GM21381 (cell line): ENCODE results near the gene DUOXA1.
"Not testable (repeated sequence)": the region's sequence is repeated elsewhere in the genome, so short reads cannot be mapped to it uniquely, and the experiment has no call there.

ENCODE experiments used
- ATAC-seq: cut with Tn5 transposase; IDR thresholded peaks from one replicate; pipeline ENCODE4 v1.9.1; 2021; ENCODE audit warnings: mild to moderate bottlenecking, moderate library complexity; ENCODE audit not compliant: unreplicated experiment

Gene DUOXA1

DNA sequence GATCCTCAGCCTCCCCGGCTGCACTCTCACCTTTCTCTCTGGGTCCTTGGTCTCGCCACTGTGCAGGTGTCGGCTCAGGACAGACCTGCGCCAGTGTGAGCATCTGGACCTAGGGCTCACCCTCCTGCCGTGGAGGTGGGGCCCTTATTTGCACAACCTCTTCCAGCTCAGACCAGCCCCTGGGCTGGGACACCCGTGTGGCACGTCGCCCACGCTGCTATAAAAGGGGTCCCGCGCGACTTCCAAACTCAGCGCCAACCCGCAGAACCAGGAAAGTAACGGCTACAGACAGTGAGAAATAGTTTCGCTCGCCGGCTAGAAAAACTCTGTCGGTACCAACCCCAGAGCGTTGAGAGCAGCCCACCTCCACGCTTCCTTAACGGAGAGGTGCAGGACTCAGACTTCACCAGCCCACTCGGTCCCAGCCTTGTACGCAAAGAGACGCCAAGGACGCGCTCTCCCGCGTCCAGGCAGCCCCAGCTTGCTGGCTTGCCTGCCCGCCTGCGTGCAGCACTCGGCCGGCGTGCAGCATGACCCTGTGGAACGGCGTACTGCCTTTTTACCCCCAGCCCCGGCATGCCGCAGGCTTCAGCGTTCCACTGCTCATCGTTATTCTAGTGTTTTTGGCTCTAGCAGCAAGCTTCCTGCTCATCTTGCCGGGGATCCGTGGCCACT, 15.5 kb downstream of the DUOXA1 start, which contains the start of the genes DUOX2 and DUOXA2:
Gene DUOX2 (minus strand): TSS at position 97 of the 675 bp plus-strand sequence. CDS start 761 bp downstream, outside the sequence.
Gene DUOXA2 (plus strand): TSS at position 251 of the 675 bp plus-strand sequence. CDS start 280 bp downstream, at position 531.
- no peak for ATAC-seq

DNA sequence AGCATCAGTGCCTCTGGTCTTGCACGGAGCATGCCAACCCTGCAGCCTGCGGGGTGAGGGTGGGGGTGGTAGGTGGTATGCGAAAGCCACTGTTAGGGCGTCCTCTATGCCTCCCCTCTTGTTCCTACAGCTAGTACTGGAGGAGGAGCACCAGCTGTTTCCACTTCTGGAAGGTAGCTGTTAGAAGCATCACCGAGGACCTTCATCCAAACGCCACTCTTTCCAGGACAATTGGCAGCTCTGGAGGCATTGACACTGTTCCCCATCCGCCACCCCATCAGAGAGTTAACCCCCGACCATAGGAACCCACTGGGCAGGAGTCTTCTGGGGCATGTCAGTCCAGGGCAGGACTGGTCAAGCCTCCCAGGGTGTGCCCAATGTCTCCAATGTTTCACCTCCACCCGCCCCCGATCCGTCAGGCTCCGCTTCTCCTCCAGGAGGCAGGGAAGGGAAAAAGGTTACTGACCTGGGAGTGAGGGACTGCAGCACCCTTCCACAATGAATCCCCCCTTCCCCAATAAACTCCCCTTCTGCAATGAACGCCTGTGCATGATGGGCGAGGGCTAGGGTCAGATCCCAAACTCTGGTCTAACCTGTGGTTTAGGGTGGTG, 16.2 kb downstream of the DUOXA1 start:
- no peak for ATAC-seq

DNA sequence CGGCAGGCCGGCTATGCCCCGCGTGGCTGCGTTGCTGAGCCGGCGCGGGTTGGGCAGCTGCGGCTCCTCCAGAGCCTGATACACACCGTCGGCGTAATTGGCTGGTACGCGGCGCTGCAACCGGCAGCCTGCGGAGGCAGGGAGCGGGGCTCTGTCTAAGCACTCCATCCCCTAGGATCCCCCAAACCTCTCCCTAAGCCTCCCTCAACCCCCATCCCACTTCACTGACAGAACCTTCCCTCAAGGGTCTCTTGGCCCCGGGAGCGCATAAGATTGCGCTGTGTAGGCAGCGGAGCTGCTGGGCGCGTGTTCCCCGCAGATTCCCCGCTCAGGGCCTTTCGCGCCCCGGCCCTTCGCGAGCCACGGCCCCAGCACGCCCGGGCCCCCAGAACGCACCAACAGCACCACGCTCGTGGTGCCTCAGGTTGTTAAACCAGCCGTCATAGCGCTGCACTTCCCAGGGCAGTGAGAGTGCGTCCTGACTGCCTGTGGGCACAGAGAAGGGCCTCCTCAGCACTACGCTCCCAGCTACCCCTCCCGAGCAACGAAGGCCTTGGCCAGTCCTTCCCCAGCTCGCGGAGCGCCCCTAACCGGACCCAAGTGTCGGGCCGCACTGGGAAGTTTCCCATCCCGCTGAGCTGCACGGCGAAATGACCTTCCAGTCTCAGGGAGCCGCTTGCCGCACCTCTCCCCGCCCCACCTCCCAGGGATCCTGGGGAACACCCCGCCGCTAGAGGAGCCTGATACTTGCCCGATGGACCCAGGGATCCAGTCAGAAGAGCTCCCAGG, 16.9 kb downstream of the DUOXA1 start:
- no peak for ATAC-seq

DNA sequence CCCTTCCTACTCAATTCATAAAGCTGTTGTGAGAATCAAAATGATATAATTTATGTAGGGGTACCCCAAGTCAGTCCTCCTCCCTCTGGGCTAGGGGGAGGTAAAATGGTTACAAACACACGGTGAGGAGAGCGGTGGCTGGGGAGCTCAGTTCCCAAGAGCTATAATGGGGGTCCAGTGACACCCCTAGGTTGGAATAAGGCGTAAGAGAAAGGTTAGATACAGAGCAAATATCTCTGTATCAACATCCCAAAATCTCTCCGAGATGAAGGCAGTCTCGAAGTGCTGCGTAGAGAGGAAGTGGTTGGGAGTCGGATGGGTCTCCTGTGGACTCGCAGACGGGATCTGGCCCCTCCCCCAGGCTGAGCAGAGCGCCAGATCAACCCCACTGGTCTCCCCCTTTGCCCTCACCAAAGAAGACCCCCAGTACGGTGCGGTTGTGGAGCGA, 17.5 kb downstream of the DUOXA1 start:
- ATAC-seq, result no peak

DNA sequence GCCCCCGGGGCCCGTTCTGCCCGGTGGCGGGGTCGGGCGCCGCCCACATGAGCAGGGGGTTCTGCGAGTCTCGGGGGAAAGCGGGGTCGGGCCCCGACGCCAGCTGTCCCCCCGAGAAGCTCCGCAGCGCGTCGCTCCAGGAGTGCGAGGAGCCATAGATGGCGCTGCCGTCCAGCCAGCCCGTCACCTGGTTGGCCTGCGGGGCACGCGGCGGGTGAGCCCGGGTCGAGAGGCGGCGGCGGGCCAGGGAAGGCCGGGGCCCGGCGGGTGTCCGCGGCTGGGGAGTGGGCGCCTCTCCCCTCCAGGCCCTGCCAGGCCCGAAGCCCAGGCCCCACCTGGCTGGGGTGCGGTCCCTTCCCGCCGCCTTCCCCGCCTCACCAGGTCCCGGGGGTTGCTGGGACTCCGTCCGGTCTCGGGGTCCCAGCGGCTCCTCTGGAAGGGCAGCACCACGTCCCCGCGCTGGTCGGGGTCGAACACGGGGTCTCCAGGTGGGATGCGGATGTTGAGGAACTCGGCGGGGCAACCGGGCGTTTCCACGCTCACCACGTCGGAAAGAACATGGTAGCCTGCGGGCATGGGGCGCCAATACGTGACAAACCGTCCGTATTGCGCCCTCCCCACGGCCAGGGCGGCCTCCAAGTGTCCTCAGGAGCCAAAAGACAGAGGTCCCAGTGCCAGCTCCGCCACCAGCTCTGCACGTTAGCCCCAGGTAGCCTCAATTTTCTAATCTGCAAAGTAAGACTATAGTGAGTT, 18.1 kb downstream of the DUOXA1 start:
- no peak for ATAC-seq

DNA sequence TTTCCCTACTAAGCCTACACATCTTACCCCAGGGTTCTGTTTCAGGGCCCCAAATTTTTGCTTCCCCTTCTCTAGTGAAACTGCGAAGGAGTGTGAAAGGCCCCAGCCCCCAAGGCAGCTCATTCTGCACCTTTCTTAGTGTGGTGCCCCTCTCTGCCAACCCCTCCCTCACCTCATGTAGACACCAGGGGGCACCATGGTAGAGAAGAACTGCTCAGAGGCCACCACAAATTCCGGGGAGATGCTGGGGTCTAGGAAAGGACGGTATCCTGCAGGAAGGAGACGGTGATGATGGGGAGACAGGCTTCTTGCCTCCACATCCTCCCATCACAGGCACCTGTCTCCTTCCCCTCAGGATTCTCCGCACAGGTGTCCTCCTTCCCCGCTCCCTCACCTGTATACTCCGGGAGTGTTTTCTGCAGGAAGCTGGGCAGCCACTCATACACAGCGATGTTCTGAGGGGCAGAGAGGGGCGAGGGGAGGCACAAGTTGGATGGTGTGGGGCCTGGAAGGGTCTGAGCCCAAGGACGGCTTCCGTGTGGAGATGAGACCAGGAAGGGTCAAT, 19.3 kb downstream of the DUOXA1 start:
- no peak for ATAC-seq

DNA sequence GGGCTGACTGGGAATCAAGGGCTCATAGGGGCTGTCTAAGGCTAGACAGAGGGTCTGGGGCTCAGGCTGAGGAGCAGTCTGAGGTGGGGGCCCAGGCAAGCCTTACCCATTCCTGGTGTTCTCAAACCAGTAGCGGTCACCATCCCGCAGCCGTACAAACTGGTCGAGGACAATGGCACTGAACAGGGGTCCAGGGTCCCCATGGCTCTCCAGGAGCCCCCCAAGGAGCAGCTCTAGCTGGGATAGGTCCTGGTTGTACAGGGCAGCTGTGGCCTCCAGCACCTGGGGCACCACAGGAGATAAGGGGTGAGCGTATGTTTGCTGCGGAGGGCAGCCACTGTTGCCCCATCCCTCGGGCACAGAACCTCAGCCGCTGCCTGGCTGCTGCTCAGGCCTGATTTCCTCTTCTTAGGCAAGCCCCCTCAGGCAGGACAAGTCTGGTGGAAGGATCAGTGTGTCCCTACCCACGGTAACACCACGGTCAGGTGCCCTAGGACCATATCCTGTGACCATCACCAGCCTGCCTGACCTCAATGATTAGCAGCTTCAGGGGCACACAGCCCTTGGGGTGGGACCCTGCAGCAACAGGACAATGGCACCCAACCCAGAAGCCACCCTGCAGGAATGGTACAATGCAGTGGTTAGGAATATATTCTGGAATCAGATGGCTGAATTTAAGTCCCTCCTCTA, 21.6 kb downstream of the DUOXA1 start:
- no peak for ATAC-seq

DNA sequence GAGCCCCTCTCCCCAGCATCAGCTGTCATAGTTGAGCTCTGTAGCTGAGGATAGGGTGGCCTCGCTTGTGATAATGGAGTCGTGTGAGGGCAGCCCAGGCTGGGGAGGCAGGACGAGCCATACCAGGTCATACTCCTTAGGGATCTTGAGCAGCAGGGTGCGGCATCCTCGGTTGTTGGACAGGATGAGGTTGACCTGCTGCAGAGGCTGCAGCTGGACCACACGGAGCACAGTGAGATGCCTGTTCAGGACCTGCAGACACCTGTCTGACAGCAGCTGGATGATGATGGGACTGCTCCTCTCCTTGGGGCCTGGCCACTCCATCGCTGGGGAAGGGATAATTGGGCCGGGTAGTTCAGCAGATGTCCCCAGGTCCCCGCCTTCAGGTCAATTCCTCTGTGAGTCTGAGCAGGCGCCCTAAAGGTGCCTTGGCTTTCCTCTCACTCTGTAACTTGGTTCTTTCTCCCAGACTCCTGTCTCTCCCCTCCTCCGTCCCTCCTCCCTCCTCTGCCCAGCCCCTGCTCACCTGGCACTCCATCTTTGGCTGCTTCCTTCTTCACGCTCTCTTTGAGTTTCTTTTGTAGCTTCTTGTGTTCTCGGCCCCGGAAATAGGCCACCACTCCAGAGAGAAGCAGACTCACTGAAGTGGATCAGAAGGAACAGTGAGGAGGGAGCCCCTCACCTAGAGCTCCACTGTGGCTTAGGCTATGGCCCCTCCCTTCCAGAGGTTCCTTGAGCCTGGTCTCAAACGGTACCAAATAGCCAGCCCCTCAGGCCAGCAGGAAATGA, 23.5 kb downstream of the DUOXA1 start:
- ATAC-seq, result no peak

DNA sequence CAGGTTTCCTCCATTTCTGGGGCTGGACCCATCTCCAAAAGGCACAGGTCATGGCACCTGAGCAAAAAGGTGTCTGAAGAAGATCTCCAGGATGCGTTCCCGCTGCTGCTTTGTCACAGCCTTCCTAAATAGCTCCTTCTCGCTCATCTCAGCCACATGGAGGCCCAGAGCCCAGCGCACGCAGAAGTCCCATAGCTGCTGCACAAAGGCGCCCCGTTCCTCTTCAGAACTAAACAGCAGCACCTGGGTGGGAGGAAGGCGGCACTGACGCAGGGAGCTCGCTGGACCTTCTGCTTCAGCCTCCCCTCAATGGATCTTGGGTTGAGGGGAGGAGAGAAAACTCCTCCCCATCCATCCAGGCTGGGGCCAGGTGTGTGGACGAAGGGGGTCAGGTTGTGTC, 24.1 kb downstream of the DUOXA1 start:
- no peak for ATAC-seq

DNA sequence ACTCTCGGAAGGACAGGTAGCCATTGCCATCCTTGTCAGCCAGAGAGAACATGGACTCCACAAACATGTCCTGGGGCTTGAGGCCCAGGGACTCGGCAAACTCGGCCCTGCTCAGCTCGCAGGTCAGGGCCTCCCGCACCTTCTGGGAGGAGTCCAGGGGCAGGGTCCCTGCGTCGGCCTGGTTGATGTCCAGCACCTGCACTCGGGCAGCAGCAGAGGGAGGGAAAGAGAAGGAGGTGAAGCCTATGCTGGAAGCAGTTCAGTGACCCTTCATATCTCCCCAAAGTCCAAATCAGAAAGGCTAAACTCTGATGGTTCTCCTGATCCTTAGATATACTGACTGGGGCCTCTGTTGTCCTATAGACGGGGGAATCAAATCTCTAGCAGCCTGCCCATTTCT, 25.5 kb downstream of the DUOXA1 start:
- ATAC-seq, result not testable (repeated sequence)

DNA sequence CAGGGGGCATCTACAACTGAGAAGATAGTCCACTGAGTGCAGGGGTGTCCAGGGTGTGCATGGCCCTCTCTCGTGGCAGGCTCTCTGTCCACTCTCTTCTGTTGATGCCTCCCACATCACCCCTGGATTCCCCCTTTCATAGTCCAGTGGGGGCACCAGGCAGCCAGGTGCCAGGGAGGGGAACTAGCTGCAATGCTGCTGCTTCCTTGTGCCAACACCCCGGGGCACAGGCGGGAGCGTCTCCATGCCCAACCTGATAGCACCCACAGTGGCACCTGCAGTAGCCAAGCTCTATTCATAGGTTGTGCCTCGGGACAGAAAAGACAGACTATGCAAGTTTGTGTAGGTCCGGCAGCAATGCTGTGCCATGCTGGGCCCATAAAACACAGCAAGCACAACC, 27.5 kb downstream of the DUOXA1 start:
- ATAC-seq, result no peak

DNA sequence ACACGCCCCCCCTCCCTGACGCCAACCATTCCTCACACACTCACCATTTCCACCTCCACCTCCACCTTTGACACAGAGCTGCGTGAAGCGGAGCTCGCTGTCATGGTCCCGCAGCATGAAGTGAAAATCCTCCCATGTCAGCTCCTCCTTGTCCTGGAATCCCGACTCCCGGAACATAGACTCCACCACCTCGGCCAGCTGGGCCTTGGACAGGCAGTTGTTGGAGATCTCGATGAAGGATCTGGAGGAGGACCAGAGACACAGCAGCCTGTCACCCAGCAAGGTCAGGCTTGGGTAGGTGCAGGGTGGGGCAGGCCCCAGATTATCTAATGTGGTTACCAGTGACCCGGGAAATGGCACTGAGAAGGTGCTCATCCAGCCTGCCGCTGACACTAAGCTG, 27.9 kb downstream of the DUOXA1 start:
- ATAC-seq, result no peak

DNA sequence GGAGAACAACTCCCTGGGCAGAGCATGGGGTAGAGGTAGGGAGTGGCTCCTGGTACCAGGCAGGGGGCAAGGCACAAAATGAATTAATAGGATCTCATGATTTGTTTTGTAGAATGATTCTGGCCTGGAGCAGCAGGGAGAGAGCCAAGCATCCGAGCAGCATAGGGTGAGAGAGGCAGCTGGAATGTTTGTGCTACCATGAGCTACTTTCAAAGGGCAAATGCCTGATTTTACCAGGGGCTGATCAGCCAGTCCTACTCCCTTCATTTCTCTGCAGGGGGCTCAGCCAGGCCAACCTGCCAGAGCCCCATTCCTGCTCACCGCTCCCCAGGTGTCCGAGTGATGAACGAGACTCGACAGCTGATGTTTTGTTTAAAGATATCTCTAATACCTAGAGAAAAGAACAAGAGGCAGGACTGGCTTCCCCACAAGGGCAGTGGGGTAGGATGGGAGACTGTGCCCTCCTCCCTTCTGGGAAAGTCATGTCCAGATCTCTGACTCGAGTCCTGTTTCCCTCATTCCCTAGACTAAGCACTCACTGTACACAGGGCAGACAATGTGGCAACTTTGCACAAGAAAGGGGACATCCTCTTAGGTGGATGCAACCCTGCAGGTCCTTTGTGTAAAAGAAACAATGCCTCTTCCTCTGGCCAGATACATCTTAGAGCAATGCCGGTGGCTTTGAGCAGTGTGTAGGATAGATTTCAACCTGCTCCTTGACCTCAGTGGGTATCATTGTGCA, 28.6 kb downstream of the DUOXA1 start:
- ATAC-seq, result no peak

DNA sequence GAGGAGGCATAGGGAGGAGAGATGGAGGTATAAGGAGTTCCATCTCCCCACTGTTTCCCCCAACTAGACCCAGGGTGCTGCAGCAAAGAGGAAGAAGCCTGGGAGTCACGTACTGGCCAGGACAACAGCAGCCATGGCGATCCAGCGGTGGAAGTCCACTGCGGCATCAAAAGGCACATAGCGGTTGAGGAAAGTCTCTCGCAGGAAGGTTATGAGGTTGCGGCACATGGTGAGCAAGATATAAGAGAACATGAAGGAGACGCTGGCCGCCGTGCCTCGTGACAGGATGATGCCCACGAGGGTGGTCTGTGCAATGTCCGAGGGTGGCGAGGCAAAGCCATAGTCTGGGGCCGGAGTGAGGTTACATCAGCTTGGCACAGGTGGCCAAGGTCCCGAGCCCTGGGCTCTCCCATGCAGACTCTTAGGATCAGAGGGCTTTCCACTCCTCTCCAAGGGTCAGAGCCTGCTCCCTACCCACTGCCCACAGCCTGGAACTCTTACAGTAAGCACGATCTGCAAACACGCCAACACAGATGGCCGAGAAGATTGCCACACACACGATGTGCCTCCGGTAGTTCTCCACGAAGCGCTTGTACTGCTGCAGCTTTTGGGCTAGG, 30.0 kb downstream of the DUOXA1 start:
- ATAC-seq, result no peak

DNA sequence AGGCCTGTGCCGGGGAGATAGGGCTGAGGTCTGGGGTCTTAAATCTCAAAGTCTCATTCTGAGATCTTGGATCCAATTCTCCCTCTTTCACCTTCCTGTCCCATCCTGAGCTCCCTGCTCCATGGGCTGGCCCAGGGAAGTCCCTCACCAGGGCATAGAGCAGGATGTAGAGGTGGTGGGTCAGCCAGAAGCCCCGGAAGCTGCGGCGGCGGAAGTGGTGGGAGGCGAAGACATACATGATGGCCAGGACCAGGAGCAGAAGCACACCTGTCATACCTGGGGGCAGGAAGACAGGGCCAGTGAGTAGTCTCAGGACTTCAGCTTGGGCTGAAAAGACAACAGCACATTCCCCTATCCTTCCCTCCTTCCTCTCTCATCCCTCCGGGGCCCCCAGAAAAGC, 32.2 kb downstream of the DUOXA1 start:
- ATAC-seq, result no peak

DNA sequence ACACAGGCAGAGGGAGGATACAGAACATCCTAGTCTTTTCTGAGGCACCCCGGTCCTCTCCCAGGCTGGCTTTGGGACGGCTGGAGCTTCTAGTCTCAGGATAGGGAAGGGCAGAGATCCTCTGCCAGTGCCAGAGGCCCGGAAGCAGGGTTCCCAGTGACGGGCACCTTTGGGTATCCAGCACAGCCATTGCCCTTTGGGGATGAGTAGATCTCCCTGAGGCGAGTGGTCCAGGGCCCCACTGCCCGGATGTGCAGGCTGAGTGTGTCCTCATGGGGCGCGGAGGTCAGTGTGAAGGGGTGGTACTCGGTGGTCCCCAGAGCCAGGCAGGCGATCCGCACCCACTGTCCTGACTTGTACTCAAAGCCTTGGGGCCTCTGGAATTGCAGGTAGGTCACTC, 34.0 kb downstream of the DUOXA1 start:
- ATAC-seq, result no peak

DNA sequence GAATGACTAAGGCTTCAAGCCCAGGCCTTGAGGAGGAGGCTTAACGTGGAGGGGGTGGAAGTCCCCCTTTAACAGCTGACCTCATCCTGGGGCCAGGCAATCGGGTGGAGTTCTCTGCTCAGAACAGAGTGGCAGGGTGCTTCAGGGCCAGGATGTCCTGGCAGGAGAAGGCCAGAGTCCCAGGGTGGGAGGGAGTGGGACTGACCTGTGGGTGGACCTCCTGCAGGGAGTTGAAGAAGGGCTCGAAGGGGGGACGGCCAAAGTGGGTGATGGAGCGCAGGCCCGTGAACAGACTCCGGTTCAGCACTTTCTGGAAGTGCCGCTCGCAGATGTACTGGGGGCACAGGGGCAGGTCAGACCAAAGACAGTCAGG, 35.3 kb downstream of the DUOXA1 start:
- ATAC-seq, result no peak

DNA sequence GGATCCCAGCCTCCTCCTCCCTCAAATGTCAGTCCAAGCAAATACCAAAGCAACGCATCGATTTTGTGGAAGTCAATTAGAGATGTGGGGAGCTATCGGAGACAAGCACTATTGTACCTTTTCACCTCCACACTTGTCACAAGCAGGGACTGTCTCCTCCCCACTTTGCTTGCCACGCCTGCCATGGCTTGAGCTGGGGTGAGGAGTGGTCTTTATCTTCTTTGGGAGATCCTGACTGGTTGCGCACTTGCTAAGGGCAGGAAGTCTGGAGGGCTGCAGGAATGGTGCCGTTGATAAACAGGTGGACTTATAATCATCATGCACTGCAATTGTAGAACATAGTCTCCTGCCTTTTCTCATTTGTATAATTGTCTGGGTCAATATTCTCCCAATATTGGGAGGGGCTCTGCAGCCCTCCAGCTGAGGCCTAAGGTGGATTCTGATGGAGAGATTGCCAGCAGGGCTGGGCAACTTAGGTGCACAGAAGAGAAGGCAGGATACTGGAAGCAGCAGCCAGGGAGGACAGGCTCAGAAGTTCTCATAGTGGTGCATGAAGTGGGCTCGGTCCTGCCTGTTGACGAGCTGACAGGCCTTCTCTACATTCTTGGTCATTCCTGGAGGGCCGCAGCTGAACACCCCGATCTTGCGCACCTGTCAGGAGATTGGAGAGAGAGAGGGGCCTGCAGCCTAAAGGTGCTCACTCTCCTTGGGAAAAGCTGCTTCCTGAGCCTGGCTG, 35.9 kb downstream of the DUOXA1 start:
- ATAC-seq, result no peak
